ENCODE results near the gene QRICH1. TPM values are rescaled to one million over a fixed set of nuclear protein-coding genes. Genes with fewer than 3 reads are reported as not detected.
A peak's percentile ranks its signal among the peaks of the same experiment; 100 is the strongest.

QRICH1 gene
- total RNA-seq, 4 donors from 2014 or later = 79.8 to 342 (median 98.3) TPM

DNA sequence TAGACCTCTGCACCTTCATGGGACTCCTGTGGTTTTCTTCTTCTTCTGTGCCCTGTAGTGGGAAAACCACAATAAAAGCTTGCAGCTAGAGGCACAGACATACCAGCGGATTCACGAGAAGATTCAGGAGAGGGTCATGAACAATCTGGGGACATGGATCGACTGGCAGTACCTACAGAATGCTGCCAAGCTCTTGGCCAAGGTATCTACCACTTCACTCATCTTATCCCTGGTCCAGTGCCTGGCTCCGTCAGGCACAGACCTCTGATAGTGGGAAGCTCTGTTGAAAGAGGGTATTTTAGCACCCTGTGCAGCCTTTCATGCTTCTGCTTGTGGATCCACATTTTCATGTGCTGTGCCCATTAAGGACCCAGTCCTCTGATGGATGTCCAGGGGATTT is 113.6 kb downstream of the QRICH1 start:
- Histone ChIP-seq H3K4me3 (replicated peaks in 1 of 3) (no peak overlapping the region), H3K9me3 (no peaks in the 10 kb centered on the region), H3K27me3 (no peaks in the 10 kb centered on the region), H3K27ac (no peak overlapping the region), H3K4me1 (no peaks in the 10 kb centered on the region), H3K36me3 (peaks cover 56 to 76% of the 10 kb centered on the region in 2 donors)
- 88 to 90% methylated on average over 4 of the region's 4 CpGs for WGBS, 2 donors
- no peak for DNase-seq
- intact Hi-C loops (cut with DNase I) = no loop called here
- no peak for TF ChIP-seq POLR2A (IDR thresholded peaks at IDR 0.05)
- TF ChIP-seq, protein P1, sequence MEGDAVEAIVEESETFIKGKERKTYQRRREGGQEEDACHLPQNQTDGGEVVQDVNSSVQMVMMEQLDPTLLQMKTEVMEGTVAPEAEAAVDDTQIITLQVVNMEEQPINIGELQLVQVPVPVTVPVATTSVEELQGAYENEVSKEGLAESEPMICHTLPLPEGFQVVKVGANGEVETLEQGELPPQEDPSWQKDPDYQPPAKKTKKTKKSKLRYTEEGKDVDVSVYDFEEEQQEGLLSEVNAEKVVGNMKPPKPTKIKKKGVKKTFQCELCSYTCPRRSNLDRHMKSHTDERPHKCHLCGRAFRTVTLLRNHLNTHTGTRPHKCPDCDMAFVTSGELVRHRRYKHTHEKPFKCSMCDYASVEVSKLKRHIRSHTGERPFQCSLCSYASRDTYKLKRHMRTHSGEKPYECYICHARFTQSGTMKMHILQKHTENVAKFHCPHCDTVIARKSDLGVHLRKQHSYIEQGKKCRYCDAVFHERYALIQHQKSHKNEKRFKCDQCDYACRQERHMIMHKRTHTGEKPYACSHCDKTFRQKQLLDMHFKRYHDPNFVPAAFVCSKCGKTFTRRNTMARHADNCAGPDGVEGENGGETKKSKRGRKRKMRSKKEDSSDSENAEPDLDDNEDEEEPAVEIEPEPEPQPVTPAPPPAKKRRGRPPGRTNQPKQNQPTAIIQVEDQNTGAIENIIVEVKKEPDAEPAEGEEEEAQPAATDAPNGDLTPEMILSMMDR (IDR thresholded peaks at IDR 0.05) = no peak

MicroRNAs encoded within 50 kb of the gene (microRNA counts, 767-probe panel; counts per million panel counts)
- microRNA hsa-miR-191-5p (3,460 to 6,340 counts per million in 2 donors), microRNA hsa-miR-425-5p (1,730 to 2,159 counts per million in 2 donors)

Small RNA genes within 50 kb of the gene (microRNA-seq; reads per million reads assigned to microRNA genes)
- 12,262 reads per million, percentile 94 among the genes with 10 or more reads in this experiment for gene MIR191
- gene MIR425 = 708 reads per million, percentile 76 among the genes with 10 or more reads in this experiment
- gene MIR6890 = not detected

Small RNA genes within 50 kb of the gene (small RNA-seq; reads per million reads assigned to genes)
- gene MIR191 (1,194 reads per million, percentile 99 among the genes with 10 or more reads in this experiment), gene MIR425 (2.1 reads per million, percentile 58 among the genes with 10 or more reads in this experiment), gene RN7SL182P (not detected)

Other genes starting within 250 kb of the QRICH1 start
- gene PRKAR2A, start 246.2 kb downstream of the QRICH1 start, total RNA-seq = 10 to 100 TPM; 26.9 to 77.1 (median 46.2) TPM
- 10 to 100 TPM; 17.6 to 48.0 (median 33.7) TPM for gene SLC25A20, start 195.2 kb downstream of the QRICH1 start, total RNA-seq
- gene ARIH2, start 175.2 kb downstream of the QRICH1 start, total RNA-seq = 100 to 1,000 TPM; 108 to 136 (median 117) TPM
- 100 to 1,000 TPM in 1 of 4 donors, 10 to 100 TPM in 3; 73.5 to 117 (median 95.0) TPM for gene P4HTM, start 103.8 kb downstream of the QRICH1 start, total RNA-seq
- gene WDR6, start 86.7 kb downstream of the QRICH1 start, total RNA-seq = 100 to 1,000 TPM; 125 to 169 (median 149) TPM
- 10 to 100 TPM; 43.1 to 91.4 (median 60.0) TPM for gene DALRD3, start 75.5 kb downstream of the QRICH1 start, total RNA-seq
- 100 to 1,000 TPM; 120 to 305 (median 146) TPM for gene NDUFAF3, start 72.0 kb downstream of the QRICH1 start, total RNA-seq
- 100 to 1,000 TPM in 3 of 4 donors, 10 to 100 TPM in 1; 92.9 to 159 (median 109) TPM for gene IMPDH2, start 64.7 kb downstream of the QRICH1 start, total RNA-seq
- 100 to 1,000 TPM; 158 to 273 (median 251) TPM for gene QARS1, start 10.7 kb upstream of the QRICH1 start, total RNA-seq
- 100 to 1,000 TPM in 1 of 4 donors, 10 to 100 TPM in 3; 72.3 to 104 (median 77.4) TPM for gene USP19, start 26.8 kb upstream of the QRICH1 start, total RNA-seq
- 100 to 1,000 TPM; 452 to 573 (median 527) TPM for gene LAMB2, start 39.0 kb upstream of the QRICH1 start, total RNA-seq
- 10 to 100 TPM; 35.2 to 63.7 (median 58.5) TPM for gene CCDC71, start 72.3 kb upstream of the QRICH1 start, total RNA-seq
- gene KLHDC8B, start 77.5 kb upstream of the QRICH1 start, total RNA-seq = 10 to 100 TPM; 47.0 to 60.9 (median 57.2) TPM
- gene C3orf62, start 183.2 kb upstream of the QRICH1 start, total RNA-seq = 1 to 10 TPM; 2.8 to 6.2 (median 3.8) TPM
- gene USP4, start 246.0 kb upstream of the QRICH1 start, total RNA-seq = 10 to 100 TPM; 19.8 to 32.6 (median 28.5) TPM